ENCODE measurements around the gene SOX9.

SOX9 gene

GRCh38 chr17:72120642-72121163 is at the start of gene SOX9:
TSS of gene SOX9 (plus strand) at chr17:72121020. CDS start at chr17:72121392, 372 bp downstream.
- no peak for DNase-seq (ENCODE audit: low read depth in 2 of 2)

DNA sequence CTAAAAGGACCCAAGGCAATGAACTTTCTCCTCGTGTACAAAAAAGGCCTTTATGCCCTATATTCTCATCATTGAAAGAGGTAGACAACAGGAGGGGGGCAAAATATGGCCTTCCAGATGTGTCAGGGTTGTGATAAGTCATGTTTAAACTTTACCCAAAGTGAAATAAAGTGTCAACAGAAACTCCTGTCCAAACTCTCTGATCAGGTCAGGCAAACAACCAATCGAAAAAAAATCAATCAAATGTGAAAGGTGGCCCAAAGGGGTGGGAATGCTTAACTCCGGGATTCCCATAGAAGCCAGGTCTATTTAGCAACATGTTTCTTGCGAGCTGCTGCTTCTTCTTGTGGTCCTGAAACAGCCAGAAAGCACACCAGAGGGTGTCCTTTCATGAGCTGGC is 49.5 kb upstream of the SOX9 start:
- no peak for DNase-seq (ENCODE audit: low read depth in 2 of 2)

GRCh38 chr17:72075995-72076677 is 44.7 kb upstream of the SOX9 start:
- no peak for DNase-seq (ENCODE audit: low read depth in 2 of 2)

DNA sequence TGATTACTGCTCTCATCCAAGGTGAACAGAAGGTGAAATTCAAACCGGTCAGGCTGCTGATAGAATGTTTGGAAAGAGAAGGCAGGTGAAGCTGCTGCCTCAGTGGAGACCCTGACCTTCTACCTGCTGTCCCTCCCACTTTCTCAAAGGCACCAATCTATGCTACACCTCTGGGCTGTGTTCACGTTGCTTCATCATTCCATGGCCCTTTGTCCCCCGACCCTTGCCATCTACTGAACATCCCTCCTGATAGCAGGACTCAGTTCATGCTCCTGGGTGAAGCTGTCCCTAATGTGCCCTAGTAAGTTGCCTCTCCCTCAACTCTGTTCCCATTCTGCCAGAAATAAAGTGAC is 44.2 kb upstream of the SOX9 start:
- no peak for DNase-seq (ENCODE audit: low read depth in 2 of 2)

- no peak for DNase-seq (ENCODE audit: low read depth in 2 of 2)
These were observed 43.4 kb upstream of the SOX9 start for GRCh38 chr17:72077326-72077960.

DNA sequence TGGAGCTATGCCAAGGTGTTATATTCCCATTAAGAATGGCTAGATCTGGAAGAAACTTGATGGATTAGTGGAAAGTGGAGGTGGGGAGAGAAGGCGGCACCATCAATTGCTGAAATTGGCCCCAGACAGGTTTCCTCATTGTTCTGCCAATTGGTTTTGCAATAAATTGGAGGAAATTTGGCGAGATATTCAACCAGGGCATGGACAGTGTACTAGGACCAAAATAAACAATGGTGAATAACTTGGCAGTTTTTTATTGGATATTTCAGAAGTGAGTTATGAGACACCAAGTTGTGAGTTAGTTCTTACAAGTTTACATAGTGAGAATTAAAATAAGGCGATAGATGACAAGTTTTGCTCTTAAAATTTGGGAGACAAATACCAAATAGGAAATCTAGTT is 41.1 kb upstream of the SOX9 start:
- no peak for DNase-seq (ENCODE audit: low read depth in 2 of 2)

DNA sequence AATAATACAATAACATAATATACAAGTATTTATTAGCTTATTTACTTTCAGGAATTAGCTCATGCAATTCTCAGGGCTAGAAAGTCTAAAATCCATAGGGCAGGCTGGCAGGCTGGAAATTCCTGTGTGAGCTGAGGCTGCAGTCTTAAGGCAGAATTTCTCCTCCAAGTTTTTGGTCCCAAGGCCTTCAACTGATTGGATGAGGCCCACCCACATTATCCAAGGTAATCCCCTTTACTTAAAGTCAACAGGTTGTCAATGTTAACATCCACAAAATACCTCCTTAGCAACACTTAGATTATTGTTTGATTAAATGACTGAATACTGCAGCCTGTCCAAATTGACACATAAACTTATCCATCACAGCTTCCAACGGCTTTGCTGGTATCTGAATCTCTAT is 32.9 kb upstream of the SOX9 start:
- DNase-seq (ENCODE audit: low read depth in 2 of 2): no peak

DNA sequence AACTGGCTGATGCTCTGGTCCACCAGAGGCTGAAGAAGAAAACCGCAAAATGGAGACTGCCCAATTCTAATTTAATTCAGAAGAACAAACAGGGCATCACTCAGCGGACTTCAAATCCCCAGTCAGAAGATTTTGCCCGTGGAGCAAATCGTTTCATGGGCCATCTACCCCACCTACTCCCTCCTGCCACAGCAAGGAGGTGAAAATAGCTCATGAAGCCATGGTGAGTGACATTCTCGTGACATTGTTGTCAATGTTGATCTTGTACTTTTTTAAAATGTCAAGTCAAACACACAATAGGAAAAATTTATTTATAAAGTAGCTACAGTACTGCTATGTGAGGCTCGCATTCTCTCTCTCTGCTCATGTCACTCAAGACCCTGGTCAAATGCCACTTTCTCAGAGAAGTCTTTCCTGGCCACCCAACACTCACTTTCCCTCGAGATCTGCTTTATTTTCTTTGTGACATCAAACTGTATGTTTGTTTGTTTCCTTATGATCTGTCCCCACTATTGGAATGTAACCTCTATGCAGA is 31.3 kb upstream of the SOX9 start:
- no peak for DNase-seq (ENCODE audit: low read depth in 2 of 2)

DNA sequence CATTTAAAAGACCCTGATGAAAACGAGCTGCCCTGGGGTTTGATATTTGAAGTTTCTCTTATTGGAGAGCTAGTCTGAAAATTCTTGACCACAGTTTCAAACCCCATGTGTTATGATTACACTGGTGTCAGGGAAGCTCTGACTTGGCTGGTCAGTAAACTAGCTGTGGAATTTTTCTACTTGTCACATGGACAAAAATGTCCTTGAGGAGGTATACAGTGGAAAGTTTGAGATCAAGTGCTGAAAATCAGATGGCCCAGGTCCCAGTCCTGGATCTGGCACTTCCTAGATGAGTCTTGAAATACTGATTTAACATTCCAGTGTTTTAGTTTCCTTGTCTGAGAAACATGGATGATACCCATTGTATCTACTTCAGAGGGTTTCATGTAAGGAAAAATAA is 30.7 kb upstream of the SOX9 start:
- no peak for DNase-seq (ENCODE audit: low read depth in 2 of 2)

DNA sequence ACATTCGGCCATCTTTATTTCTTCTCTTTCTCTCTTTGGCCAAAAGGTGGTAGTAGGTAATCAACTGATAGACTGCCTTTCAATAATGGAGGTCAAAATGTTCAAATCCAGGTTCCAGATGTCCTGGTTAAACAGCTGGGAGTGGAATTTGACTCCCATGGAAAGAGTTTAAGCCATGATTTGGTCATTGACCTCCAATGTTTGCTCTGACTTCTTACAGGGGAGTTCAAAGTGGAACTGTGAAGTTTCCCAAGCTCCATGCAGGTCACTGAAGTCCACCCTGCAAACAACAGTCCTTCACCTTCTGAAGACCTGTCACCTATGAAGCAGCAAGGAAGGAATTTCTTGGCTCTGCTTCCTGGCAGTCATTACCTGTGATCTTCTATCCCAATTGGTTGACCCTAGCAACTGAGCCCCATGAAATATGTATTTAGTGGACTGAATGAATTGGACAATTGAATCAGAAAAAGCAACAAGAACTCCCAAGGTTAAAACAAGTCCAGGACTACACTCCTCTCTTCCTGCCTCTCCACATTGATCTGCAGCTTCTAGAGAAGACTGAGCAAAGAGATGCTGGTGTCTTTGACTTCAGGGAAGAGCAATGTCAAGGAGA is 28.0 kb upstream of the SOX9 start:
- DNase-seq (ENCODE audit: low read depth in 2 of 2): no peak

- DNase-seq (ENCODE audit: low read depth in 2 of 2): no peak
These were observed 27.1 kb upstream of the SOX9 start for GRCh38 chr17:72093707-72094106.

DNA sequence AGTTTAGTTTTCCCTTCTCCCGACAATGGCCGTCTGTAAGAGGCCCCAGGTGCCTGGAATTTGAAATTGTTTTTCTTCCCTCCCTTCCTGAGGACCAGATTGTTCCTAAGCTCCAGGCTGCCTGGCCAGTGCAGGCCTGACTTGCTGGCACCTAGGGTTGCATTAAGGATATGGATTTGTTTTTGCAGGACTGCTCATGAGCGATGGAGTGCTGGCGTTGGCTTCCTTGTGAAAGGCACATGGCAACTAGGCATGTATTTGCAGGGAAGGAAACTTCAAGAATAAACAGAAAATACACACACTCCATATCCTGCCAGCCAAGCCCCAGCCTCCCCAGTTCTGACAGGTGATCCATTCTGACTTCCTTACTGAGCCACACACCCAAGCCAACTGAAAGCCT is 25.5 kb upstream of the SOX9 start:
- no peak for DNase-seq (ENCODE audit: low read depth in 2 of 2)

DNA sequence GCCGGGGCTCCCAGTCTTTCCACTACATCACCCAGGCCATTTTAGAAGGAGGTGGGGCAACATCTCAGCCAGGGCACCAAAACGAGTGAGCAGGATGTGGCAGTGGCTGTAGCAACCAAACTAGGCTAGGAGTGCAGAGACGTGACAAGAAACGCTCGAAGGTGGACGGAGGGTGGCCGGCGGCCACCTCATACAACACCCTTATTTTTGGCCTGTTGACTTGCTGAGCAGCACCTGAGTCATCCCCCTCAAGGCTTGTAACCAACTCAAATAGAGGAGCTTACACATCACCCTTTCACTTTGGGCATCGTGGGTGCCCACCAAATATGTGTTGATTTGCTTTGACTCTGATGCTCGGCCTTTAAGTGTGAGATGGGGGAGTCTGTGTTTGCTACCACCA is 23.7 kb upstream of the SOX9 start:
- no peak for DNase-seq (ENCODE audit: low read depth in 2 of 2)

DNA sequence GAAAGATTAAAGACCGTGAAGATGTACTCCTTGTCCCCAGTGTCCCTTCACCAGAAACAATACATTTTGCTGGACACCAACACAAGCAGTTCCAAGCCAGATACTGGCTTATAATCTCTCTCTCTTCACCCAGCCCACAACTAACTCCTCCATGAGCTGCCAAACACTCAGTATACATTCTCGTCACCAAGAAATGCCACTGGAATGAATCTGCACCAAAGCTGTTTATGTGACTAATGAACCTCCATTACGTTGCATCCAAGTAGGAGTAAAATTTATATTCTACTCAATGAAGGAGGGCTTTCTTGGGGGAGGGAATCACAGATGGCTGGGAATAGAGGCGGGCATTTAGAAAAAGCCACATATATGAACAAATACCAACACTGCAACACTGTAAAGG is 20.9 kb upstream of the SOX9 start:
- DNase-seq (ENCODE audit: low read depth in 2 of 2): no peak

DNA sequence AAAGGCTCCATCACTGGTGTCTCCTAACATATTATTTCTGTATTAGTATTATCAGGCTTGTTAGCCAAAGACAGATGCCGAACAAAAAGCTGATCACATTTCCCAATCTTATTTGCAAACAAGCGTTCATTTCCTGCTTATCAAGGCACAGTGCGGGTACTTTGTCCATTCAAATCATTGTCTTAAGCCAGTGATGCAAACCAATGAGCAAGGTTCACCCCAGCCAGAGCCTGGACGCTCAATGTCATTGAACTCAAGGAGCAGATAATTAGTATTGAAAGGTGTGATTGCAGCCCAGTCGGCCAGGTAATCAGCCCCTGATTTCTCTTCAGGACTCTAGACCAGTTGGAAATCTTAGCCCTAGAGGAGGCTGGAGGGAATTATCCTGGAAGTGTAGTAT is 20.4 kb upstream of the SOX9 start:
- no peak for DNase-seq (ENCODE audit: low read depth in 2 of 2)

DNA sequence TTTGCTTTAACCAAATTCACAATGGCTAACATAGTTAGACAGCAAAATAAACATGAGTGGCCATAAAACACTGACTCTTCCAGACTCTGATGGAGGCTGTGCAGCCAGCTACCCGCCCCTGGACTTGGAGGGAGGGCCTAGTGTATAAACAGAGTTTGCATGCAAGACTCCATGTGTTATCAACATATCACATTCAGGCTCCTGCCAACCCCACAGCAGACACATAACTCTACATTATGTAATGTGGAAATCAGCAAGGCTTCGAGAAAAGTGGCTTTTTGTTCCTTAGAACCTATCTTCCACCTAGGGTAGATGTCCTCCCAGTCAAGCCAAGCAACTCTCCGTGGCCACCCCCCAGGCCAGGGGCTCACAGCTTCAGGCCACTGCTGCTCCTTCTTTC is 19.3 kb upstream of the SOX9 start:
- no peak for DNase-seq (ENCODE audit: low read depth in 2 of 2)

- DNase-seq (ENCODE audit: low read depth in 2 of 2): no peak
These were observed 18.5 kb upstream of the SOX9 start for GRCh38 chr17:72102366-72102765.

DNA sequence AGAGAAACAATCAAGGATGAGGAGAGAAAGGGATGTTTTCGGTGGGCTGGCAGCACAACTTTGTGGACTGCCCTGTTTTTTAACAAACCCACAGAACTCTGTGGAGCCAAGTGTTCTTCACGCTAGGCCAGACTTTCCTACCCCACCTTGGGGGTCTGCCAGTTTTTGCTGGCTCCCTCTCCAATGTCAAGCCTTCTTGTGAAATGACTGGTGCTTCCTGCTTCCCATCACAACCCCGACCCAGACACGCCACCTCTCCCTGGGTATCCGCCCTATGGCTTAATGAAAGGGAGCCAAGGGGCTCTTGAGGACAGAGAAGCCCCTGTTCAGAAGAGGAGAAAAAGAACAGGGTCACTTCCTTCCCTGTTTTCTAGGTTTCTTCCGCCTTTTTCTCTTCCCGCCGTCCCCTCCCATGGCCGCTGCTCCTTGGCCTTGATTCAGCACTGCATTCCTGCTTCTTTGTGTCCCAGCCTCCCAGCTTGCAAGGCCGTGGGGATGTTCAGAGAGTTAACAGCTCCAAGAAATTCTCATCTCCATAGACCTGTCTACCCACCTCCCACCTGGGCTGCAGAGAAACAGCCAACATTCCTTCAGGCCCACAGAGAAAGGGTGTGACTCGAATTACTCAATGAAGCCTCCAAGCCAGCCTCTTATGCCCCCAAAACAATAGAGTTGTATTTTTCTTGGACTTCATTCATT is 16.5 kb upstream of the SOX9 start:
- DNase-seq (ENCODE audit: low read depth in 2 of 2): no peak

- DNase-seq (ENCODE audit: low read depth in 2 of 2): no peak
These were observed 16.0 kb upstream of the SOX9 start for GRCh38 chr17:72104863-72105234.

GRCh38 chr17:72107100-72107499 is 13.7 kb upstream of the SOX9 start:
- no peak for DNase-seq (ENCODE audit: low read depth in 2 of 2)

DNA sequence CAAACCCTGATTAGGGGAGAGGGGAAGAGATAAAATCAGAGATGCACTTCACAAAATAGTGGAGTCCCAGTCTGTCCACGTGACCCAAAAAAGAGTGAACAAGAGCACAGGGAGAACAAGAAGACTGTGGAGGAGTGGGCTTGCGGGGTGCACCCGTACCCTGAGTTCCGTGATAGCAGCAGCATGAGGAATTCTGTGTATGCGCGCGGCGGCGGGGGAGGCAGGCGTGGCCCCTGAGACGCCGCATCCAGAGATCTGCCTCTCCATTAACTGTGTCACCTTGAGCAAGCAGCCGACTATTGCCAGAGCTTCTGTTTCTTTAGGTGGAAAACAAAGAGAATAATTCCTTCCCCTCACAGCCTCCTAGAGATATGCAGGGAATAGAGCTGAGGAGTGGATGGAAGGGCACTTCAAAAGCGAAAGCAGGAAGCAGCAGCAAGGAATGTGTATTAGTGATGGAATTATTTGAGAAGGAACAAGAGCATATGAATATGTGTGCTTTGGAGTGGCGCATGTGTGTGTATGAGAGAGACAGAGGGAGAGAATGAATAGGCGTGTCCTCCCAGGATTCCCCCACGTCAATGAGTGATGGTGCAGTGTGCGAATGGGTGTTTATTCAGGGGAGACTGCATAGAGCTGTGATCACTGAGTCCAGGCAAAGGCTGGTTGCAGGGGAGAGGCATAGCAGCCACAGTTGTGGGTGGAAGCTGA is 10.4 kb upstream of the SOX9 start:
- DNase-seq (ENCODE audit: low read depth in 2 of 2): no peak

GRCh38 chr17:72110942-72111318 is 9.9 kb upstream of the SOX9 start:
- DNase-seq (ENCODE audit: low read depth in 2 of 2): no peak

All from stimulated activated CD8-positive, alpha-beta memory T cell treated with anti-CD3 and anti-CD28 coated beads, Interleukin-7, amount 100 ng/mL, for 1 hour (primary cell).